Right lobe of liver (tissue), 6 donors: ENCODE data around the gene DNASE1. TPM values are rescaled to one million over a fixed set of nuclear protein-coding genes. Genes with fewer than 3 reads are reported as not detected.
A peak's percentile ranks its signal among the peaks of the same experiment; 100 is the strongest.
"Not testable (repeated sequence)": the region's sequence is repeated elsewhere in the genome, so short reads cannot be mapped to it uniquely, and the experiment has no call there.

Experiments used
- ATAC-seq, 4 donors: fragments of 200-7000 bp; cut with Tn5 transposase; one replicate each; pipeline ENCODE4 v1.9.1; 2020; ENCODE audit warnings: mild to moderate bottlenecking in 4 of 4, moderate library complexity in 4 of 4
- DNase-seq, 3 donors: peaks; one replicate each; pipeline ENCODE4 v3.0.0-alpha.2; 2020
- H3K27ac ChIP-seq, 3 donors: fragments of 200-600 bp; one replicate each; pipeline ENCODE4 v1.8.0; 2022
- H3K27me3 ChIP-seq, 2 donors: fragments of 200-600 bp; one replicate each; pipeline ENCODE4 v1.8.0; 2022
- H3K36me3 ChIP-seq, 4 donors: fragments of 200-600 bp; sonication (generic) in 1 of 4; one replicate each; pipeline versions ENCODE4 v1.5.1 to v1.8.0; 2017 to 2022; ENCODE audit warnings: control low read depth in 1 of 4
- H3K4me1 ChIP-seq, 4 donors: fragments of 200-600 bp; sonication (generic) in 1 of 4; one replicate each; pipeline versions ENCODE4 v1.5.1 to v1.8.0; 2017 to 2022; ENCODE audit warnings: control low read depth in 1 of 4
- H3K4me3 ChIP-seq, 3 donors: fragments of 200-600 bp; one replicate each; pipeline ENCODE4 v1.8.0; 2022
- H3K9me3 ChIP-seq, 4 donors: fragments of 200-600 bp; sonication (generic) in 1 of 4; one replicate each; pipeline versions ENCODE4 v1.5.1 to v1.8.0; 2017 to 2022; ENCODE audit warnings: control low read depth in 1 of 4
- POLR2A ChIP-seq: fragments of 450-650 bp; IDR thresholded peaks from one replicate; pipeline ENCODE4 v1.6.1; 2017; ENCODE audit warnings: antibody characterized with exemption, mild to moderate bottlenecking
- WGBS: methylation state at CpG from one replicate; pipeline ENCODE4 v1.1.6; 2018; ENCODE audit warnings: low coverage, low lambda C conversion rate; ENCODE audit not compliant: insufficient coverage; ENCODE audit errors: missing lambda C conversion rate; 5-methylcytosine and 5-hydroxymethylcytosine counted together
- intact Hi-C, 2 donors: fragments of 100-400 bp; cut with DNase I; formaldehyde crosslinking; loops; one replicate each; pipeline versions ENCODE4 v1.11.2 to v1.14.1; 2022
- total RNA-seq, 6 experiments: library from RNA; depleted of rRNA in 2 of 6; stranded (reverse); fragments of >200 nt in 2 of 6; fragmentation: NEBNext Ultra II Directional in 3 of 6; extraction: Animal tissue kit (Norgen Biotek cat#: 25700) in 3 of 6; gene quantifications; one replicate each; pipeline versions ENCODE4 v1.1.0 to v1.2.4, GENCODE V29; 2016 to 2023
- TF ChIP-seq, protein P1 (sequence below), 4 donors: fragments of 200-600 bp in 3 of 4; fragments of 450-650 bp in 1 of 4; IDR thresholded peaks; one replicate each; pipeline versions ENCODE4 v1.5.1 to v1.8.0; 2016 to 2022; ENCODE audit warnings: antibody characterized with exemption in 4 of 4, mild to moderate bottlenecking in 2 of 4
- donor health status: DM: no; HTN: yes; CAD: no.
- donor health status: DM: no; HTN: no; CAD: no.
- donor health status: DM: no; HTN: no; CAD: no.
- donor health status: DM: no; HTN: yes; CAD: no.
- donor health status: DM: no; HTN: yes; CAD: no.

DNASE1 gene
- total RNA-seq, 6 experiments from 2014 or later = 1.4 to 6.2 (median 3.1) TPM

DNA sequence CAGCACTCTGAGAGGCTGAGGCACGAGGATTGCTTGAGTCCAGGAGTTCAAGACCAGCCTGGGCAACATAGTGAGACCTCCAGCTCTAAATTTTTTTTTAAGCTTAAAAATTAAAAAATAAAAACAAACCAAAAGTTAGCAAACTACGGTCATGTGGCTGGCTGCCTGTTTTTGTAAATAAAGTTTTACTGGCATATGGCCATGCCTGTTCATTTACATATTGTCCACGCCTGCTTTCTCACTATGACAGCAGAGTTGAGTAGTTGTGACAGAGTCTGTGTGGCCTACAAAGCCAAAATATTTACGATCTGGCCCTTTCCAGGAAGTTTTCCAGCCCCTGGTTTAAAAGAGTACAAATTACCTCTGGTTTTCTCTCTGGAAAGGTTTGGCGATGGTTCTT is 46.4 kb upstream of the DNASE1 start:
- peak overlapping the region in 2 of 3 donors; percentile 28 to 59 for H3K27ac ChIP-seq
- TF ChIP-seq, protein P1, sequence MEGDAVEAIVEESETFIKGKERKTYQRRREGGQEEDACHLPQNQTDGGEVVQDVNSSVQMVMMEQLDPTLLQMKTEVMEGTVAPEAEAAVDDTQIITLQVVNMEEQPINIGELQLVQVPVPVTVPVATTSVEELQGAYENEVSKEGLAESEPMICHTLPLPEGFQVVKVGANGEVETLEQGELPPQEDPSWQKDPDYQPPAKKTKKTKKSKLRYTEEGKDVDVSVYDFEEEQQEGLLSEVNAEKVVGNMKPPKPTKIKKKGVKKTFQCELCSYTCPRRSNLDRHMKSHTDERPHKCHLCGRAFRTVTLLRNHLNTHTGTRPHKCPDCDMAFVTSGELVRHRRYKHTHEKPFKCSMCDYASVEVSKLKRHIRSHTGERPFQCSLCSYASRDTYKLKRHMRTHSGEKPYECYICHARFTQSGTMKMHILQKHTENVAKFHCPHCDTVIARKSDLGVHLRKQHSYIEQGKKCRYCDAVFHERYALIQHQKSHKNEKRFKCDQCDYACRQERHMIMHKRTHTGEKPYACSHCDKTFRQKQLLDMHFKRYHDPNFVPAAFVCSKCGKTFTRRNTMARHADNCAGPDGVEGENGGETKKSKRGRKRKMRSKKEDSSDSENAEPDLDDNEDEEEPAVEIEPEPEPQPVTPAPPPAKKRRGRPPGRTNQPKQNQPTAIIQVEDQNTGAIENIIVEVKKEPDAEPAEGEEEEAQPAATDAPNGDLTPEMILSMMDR (IDR thresholded peaks at IDR 0.05) = no peak
- TF ChIP-seq POLR2A = no peak
- intact Hi-C loops = no loop called here
- no peak for DNase-seq
- H3K27me3 ChIP-seq = no peaks in the 10 kb centered on the region
- H3K4me3 ChIP-seq = no peak overlapping the region
- H3K4me1 ChIP-seq = peaks cover 0 to 37% (median 5%) of the 10 kb centered on the region in 4 donors
- H3K9me3 ChIP-seq = no peaks in the 10 kb centered on the region
- peak in 2 of 4 donors; percentile 6 to 13 for ATAC-seq
- no peaks in the 10 kb centered on the region for H3K36me3 ChIP-seq
- 31% methylated on average over 5 of the region's 5 CpGs for WGBS

DNA sequence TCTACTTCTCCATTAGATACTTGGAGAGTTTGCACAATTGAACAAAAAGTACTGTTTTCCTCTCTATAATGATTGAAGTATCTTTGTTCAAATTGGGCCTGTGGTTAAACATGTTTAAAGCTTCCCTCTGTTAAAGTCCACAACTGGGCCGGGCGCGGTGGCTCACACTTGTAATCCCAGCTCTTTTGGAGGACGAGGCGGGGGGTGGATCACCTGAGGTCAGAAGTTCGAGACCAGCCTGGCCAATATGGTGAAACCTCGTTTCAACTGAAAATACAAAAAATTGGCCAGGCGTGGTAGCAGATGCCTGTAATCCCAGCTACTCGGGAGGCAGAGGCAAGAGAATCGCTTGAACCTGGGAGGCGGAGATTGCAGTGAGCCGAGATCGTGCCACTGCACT is 45.5 kb upstream of the DNASE1 start:
- peaks cover 0 to 37% (median 5%) of the 10 kb centered on the region in 4 donors for H3K4me1 ChIP-seq
- intact Hi-C loops, DNase-seq, H3K36me3 ChIP-seq, H3K9me3 ChIP-seq, H3K4me3 ChIP-seq, H3K27ac ChIP-seq, ATAC-seq, H3K27me3 ChIP-seq: not testable (repeated sequence)
- WGBS = 92% methylated on average over 13 of the region's 13 CpGs

DNA sequence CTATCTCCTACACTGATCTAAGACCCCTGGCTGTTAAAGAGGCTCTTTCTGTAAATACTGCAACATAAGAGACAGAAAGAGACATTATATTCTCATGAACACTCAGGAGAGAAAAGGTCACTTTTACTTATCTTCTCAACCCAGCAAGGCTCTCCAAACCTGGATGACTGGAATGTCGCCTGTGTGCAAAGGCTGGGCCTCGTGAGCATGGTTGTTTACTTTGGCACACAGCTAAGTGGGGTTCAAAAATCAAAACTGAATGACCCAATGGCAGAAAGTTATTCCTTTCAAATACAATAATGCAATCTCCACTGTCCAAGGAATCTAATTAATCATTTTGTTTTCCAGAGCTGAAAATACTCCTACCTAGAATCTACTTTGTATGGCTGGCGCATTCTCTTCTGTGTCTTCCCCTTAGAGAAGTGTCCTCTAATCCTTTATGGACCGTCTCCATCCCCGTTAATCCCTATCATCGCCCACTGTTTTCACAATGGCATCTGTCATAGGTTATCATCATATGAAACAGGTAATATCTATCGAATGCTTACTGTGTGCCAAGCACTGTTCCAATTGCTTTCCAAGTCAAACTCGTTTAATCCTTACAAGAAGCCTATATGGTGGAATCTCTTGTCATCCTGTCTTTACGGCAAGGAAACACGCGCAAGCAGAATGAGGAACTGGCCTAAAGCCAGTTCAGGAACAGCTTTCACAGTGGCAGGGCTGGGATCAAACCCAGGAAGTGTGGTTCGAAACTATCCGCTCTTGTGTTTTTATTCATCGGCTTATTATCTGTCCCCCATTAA is 44.4 kb upstream of the DNASE1 start:
- Histone ChIP-seq H3K4me3 (peak overlapping the region in 2 of 3 donors; percentile 91 to 96), H3K4me1 (peaks cover 0 to 37% (median 5%) of the 10 kb centered on the region in 4 donors), H3K27me3 (no peaks in the 10 kb centered on the region), H3K27ac (peak overlapping the region in 2 of 3 donors; percentile 24 to 85), H3K36me3 (no peaks in the 10 kb centered on the region), H3K9me3 (no peaks in the 10 kb centered on the region)
- ATAC-seq (peak; percentile 29 to 50 (median 43)), DNase-seq (peak in 1 of 3 donors; percentile 68)
- TF ChIP-seq POLR2A = no peak
- TF ChIP-seq, protein P1 (IDR thresholded peaks at IDR 0.05) = no peak
- intact Hi-C loops = no loop called here
- 33% methylated on average over 14 of the region's 14 CpGs for WGBS

DNA sequence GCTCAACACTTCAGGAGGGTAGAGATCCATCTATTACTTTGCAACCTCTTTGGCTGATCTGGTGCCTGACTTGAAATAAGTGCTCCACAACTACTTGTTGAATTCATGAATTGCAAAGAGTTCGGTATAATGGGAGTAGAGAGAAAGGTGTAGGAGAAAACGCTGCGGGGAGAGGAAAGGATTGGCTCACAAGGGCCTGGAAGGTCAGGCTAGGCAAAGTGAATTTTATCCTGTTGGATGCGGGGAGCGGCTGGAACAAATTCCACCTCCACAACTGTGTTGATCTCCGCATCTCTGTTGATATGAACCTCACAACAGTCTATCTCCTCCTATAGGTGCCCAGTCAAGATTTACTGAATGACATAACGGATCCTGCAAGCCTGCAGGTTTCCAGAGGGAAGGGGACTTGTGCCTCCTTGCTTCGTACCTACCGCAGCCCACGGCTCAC is 43.8 kb upstream of the DNASE1 start:
- DNase-seq (no peak), ATAC-seq (peak in 1 of 4 donors; percentile 33)
- Histone ChIP-seq H3K4me3 (peak overlapping the region; percentile 91 to 99 (median 96)), H3K27me3 (no peaks in the 10 kb centered on the region), H3K36me3 (no peaks in the 10 kb centered on the region), H3K27ac (peak overlapping the region; percentile 76 to 88 (median 85)), H3K9me3 (no peaks in the 10 kb centered on the region), H3K4me1 (peaks cover 0 to 37% (median 5%) of the 10 kb centered on the region in 4 donors)
- TF ChIP-seq POLR2A = no peak
- TF ChIP-seq, protein P1 (IDR thresholded peaks at IDR 0.05) = no peak
- intact Hi-C loops = no loop called here
- WGBS = 2% methylated on average over 10 of the region's 10 CpGs
